Panc1 (cell line): ENCODE measurements around the gene CDC123. TPM values are rescaled to one million over a fixed set of nuclear protein-coding genes. Genes with fewer than 3 reads are reported as not detected.

Source experiments
- ATAC-seq: fragments of 200-7000 bp; cut with Tn5 transposase; 2 replicates; pipeline ENCODE4 v1.9.1; 2020; ENCODE audit warnings: mild to moderate bottlenecking, moderate library complexity
- BruUV-seq: library from RNA; stranded (reverse); fragments of 400-500 nt; replicated peaks from 2 replicates; lab custom pipeline; 2021; lab: Mats Ljungman, UMichigan
- CTCF ChIA-PET: fragments of 300-600 bp; sonication (Branson Sonifier 250); formaldehyde crosslinking; loops from one replicate; lab custom pipeline; 2022; ENCODE audit warnings: antibody characterized with exemption; lab: Charles Lee
- POLR2A ChIA-PET: fragments of 300-600 bp; sonication (Branson Sonifier 250); formaldehyde crosslinking; loops from one replicate; lab custom pipeline; 2022; ENCODE audit warnings: antibody characterized with exemption; lab: Charles Lee
- DNase-seq: peaks from one replicate; pipeline ENCODE4 v3.0.0-alpha.2; 2010; ENCODE audit warnings: low read depth, low spot score
- H3K27ac ChIP-seq: 2 replicates; pipeline ENCODE4 v1.5.1; 2011; ENCODE audit warnings: mild to moderate bottlenecking, low read length, inconsistent platforms
- H3K27me3 ChIP-seq: fragments of 200-500 bp; sonication (Bioruptor generic); 2 replicates; pipeline ENCODE4 v1.6.0; 2014; ENCODE audit warnings: low read length, inconsistent platforms; ENCODE audit not compliant: control insufficient read depth, insufficient read depth
- H3K36me3 ChIP-seq: fragments of 200-500 bp; sonication (Bioruptor generic); 2 replicates; pipeline ENCODE4 v1.5.1; 2014; ENCODE audit warnings: inconsistent platforms, mild to moderate bottlenecking, low read length, moderate library complexity; ENCODE audit not compliant: control insufficient read depth, insufficient read depth
- H3K4me1 ChIP-seq: 2 replicates; pipeline ENCODE4 v1.5.1; 2011; ENCODE audit warnings: inconsistent platforms, mild to moderate bottlenecking, low read length, moderate library complexity; ENCODE audit not compliant: control insufficient read depth, insufficient read depth
- H3K4me3 ChIP-seq, 2 experiments: 2 replicates each; pipeline ENCODE4 v1.5.1; 2011 to 2012; ENCODE audit warnings: low read depth in 2 of 2, low read length in 2 of 2, mild to moderate bottlenecking in 2 of 2, inconsistent platforms in 1 of 2, moderate library complexity in 1 of 2
- H3K9me3 ChIP-seq: fragments of 200-500 bp; sonication (Bioruptor generic); 2 replicates; pipeline ENCODE4 v1.5.1; 2014; ENCODE audit warnings: low read depth, mild to moderate bottlenecking, inconsistent platforms, low read length, moderate library complexity; ENCODE audit not compliant: control insufficient read depth, insufficient read depth
- POLR2AphosphoS5 ChIP-seq: IDR thresholded peaks from 2 replicates; pipeline ENCODE4 v1.6.1; 2012; ENCODE audit warnings: mild to moderate bottlenecking, low read depth, low read length, moderate library complexity
- SIN3A ChIP-seq: IDR thresholded peaks from 2 replicates; pipeline ENCODE4 v1.6.1; 2012; ENCODE audit warnings: low read depth, mild to moderate bottlenecking, low read length, moderate library complexity, borderline replicate concordance; ENCODE audit not compliant: insufficient read depth
- TCF7L2 ChIP-seq: IDR thresholded peaks from 2 replicates; pipeline ENCODE4 v1.6.1; 2011; ENCODE audit warnings: mild to moderate bottlenecking, low read depth, low read length, inconsistent platforms
- in situ Hi-C: cut with HindIII; loops from 2 replicates; pipeline ENCODE4 v1.10.0; 2016; ENCODE audit warnings: low sequenced_read_pairs, low pct_unique_long_range_greater_than_20kb
- intact Hi-C: fragments of 100-400 bp; cut with micrococcal nuclease; formaldehyde crosslinking; loops from one replicate; pipeline ENCODE4 v1.10.0; 2022; ENCODE audit not compliant: unreplicated experiment
- total RNA-seq: library from RNA; stranded (reverse); gene quantifications from one replicate; pipeline ENCODE4 v1.2.1, GENCODE V29; 2021; ENCODE audit not compliant: unreplicated experiment
- TF ChIP-seq, protein P1 (sequence below), 2 experiments: IDR thresholded peaks; 2 replicates each; pipeline ENCODE4 v1.6.1; 2011 to 2012; ENCODE audit warnings: low read depth in 2 of 2, control low read depth in 1 of 2, low read length in 1 of 2, mild to moderate bottlenecking in 1 of 2, moderate library complexity in 1 of 2; ENCODE audit not compliant: insufficient read depth in 1 of 2
- TF ChIP-seq, protein P2 (sequence below): fragments of 450-650 bp; IDR thresholded peaks from 2 replicates; pipeline ENCODE4 v1.5.1; 2017; ENCODE audit warnings: mild to moderate bottlenecking

The CDC123 gene
- total RNA-seq, 1 experiment from 2014 or later = 66.3 TPM

DNA sequence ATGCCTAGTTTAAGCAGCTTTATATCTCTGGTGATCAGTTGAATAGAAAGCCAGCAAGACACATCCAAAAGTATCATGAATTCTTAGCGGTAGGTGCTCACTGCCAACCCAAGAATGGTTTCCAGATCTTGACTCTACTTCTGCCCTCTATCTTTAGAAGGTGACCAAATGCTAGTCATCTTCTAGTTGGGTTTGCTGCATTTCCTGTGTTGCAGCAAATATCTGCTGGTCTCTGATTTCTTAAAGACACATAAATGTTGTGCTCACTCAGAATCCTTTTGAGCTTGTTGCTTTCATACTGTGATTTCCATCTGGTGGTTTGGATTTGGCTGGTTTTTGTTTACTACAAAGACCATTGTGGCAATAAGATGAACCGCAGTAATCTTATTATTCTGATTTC lies 2.2 kb downstream of the CDC123 start:
- TF ChIP-seq TCF7L2 (no peak), SIN3A (no peak), POLR2AphosphoS5 (no peak)
- TF ChIP-seq, protein P1, sequence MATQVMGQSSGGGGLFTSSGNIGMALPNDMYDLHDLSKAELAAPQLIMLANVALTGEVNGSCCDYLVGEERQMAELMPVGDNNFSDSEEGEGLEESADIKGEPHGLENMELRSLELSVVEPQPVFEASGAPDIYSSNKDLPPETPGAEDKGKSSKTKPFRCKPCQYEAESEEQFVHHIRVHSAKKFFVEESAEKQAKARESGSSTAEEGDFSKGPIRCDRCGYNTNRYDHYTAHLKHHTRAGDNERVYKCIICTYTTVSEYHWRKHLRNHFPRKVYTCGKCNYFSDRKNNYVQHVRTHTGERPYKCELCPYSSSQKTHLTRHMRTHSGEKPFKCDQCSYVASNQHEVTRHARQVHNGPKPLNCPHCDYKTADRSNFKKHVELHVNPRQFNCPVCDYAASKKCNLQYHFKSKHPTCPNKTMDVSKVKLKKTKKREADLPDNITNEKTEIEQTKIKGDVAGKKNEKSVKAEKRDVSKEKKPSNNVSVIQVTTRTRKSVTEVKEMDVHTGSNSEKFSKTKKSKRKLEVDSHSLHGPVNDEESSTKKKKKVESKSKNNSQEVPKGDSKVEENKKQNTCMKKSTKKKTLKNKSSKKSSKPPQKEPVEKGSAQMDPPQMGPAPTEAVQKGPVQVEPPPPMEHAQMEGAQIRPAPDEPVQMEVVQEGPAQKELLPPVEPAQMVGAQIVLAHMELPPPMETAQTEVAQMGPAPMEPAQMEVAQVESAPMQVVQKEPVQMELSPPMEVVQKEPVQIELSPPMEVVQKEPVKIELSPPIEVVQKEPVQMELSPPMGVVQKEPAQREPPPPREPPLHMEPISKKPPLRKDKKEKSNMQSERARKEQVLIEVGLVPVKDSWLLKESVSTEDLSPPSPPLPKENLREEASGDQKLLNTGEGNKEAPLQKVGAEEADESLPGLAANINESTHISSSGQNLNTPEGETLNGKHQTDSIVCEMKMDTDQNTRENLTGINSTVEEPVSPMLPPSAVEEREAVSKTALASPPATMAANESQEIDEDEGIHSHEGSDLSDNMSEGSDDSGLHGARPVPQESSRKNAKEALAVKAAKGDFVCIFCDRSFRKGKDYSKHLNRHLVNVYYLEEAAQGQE (IDR thresholded peaks at IDR 0.05; ENCODE audit: insufficient read depth in 1 of 2, low read depth in 2 of 2, low read length in 1 of 2) = no peak
- TF ChIP-seq, protein P2, sequence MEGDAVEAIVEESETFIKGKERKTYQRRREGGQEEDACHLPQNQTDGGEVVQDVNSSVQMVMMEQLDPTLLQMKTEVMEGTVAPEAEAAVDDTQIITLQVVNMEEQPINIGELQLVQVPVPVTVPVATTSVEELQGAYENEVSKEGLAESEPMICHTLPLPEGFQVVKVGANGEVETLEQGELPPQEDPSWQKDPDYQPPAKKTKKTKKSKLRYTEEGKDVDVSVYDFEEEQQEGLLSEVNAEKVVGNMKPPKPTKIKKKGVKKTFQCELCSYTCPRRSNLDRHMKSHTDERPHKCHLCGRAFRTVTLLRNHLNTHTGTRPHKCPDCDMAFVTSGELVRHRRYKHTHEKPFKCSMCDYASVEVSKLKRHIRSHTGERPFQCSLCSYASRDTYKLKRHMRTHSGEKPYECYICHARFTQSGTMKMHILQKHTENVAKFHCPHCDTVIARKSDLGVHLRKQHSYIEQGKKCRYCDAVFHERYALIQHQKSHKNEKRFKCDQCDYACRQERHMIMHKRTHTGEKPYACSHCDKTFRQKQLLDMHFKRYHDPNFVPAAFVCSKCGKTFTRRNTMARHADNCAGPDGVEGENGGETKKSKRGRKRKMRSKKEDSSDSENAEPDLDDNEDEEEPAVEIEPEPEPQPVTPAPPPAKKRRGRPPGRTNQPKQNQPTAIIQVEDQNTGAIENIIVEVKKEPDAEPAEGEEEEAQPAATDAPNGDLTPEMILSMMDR = no peak
- Histone ChIP-seq H3K27ac (no peak overlapping the region), H3K9me3 (no peaks in the 10 kb centered on the region), H3K4me3 (no peak overlapping the region), H3K36me3 (peaks cover 25% of the 10 kb centered on the region), H3K4me1 (peaks cover 4% of the 10 kb centered on the region), H3K27me3 (no peaks in the 10 kb centered on the region)
- no peak for DNase-seq
- no TSS peak for BruUV-seq
- intact Hi-C loops = no loop called here
- in situ Hi-C loops = no loop called here
- no peak for ATAC-seq
- ChIA-PET CTCF (no interaction called here), POLR2A (no interaction called here)

DNA sequence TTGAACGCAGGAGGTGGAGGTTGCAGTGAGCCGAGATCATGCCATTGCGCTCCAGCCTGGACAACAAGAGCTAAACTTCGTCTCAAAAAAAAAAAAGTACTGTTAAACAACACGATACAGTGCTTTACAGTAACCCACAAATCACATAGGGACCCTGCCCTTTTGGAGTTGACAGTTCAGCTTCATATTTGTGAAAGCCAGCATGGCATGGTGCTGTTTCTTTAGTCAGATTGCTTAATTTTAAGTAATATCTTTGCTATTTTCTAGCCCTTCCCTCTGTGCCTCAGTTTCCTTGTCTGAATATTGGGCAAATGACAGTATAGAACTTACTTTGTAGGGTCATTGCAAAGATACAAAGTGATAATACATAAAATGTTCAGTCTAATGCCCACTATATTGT lies 4.9 kb downstream of the CDC123 start:
- DNase-seq (no peak), ATAC-seq (no peak)
- CTCF ChIA-PET = no interaction called here
- Histone ChIP-seq H3K4me3 (no peak overlapping the region), H3K27ac (no peak overlapping the region), H3K36me3 (peaks cover 21% of the 10 kb centered on the region), H3K27me3 (no peaks in the 10 kb centered on the region), H3K4me1 (peaks cover 4% of the 10 kb centered on the region), H3K9me3 (no peaks in the 10 kb centered on the region)
- intact Hi-C loops (no loop called here), in situ Hi-C loops (no loop called here)
- no TSS peak for BruUV-seq
- TF ChIP-seq, protein P1 (IDR thresholded peaks at IDR 0.05; ENCODE audit: insufficient read depth in 1 of 2, low read depth in 2 of 2, low read length in 1 of 2) = no peak
- no peak for TF ChIP-seq POLR2AphosphoS5
- POLR2A ChIA-PET = no interaction called here
